SIG-M5 treated with dmso at 0.1 percent for 504 hours (cell line): ENCODE data around the gene NRXN2.

ENCODE experiments used
- DNase-seq: peaks from one replicate; lab custom pipeline; 2025; ENCODE audit not compliant: unreplicated experiment; lab: John Stamatoyannopoulos, UW

The NRXN2 gene

GRCh38 chr11:64556721-64557250 lies 166.2 kb downstream of the NRXN2 start:
- no peak for DNase-seq
